HCT116 (cell line): ENCODE data around the gene SLC27A4.

Source experiments
- ELF1 ChIP-seq: IDR thresholded peaks from 2 replicates; pipeline ENCODE4 v1.6.1; 2012; ENCODE audit warnings: low read depth, borderline replicate concordance
- EZH2 ChIP-seq: fragments of 200-600 bp; sonication (generic); IDR thresholded peaks from 2 replicates; pipeline ENCODE4 v1.6.1; 2017; ENCODE audit warnings: antibody characterized with exemption, mixed run types
- EZH2phosphoT487 ChIP-seq: fragments of 200-600 bp; IDR thresholded peaks from 2 replicates; pipeline ENCODE4 v1.6.1; 2018; ENCODE audit warnings: antibody characterized with exemption, borderline replicate concordance
- JUND ChIP-seq: IDR thresholded peaks from 2 replicates; pipeline ENCODE4 v1.6.1; 2012
- POLR2A ChIP-seq: IDR thresholded peaks from 2 replicates; pipeline ENCODE4 v1.7.0; 2011; ENCODE audit warnings: borderline replicate concordance; ENCODE audit not compliant: insufficient read depth, insufficient read length; ENCODE audit errors: extremely low read depth
- POLR2AphosphoS5 ChIP-seq: IDR thresholded peaks from 2 replicates; pipeline ENCODE4 v1.6.1; 2011; ENCODE audit warnings: mild to moderate bottlenecking, low read depth, low read length, moderate library complexity
- SIN3A ChIP-seq: IDR thresholded peaks from 2 replicates; pipeline ENCODE4 v1.6.1; 2012; ENCODE audit warnings: low read depth
- SP1 ChIP-seq: IDR thresholded peaks from 2 replicates; pipeline ENCODE4 v1.6.1; 2012; ENCODE audit warnings: low read depth
- SRF ChIP-seq: IDR thresholded peaks from 2 replicates; pipeline ENCODE4 v1.6.1; 2012; ENCODE audit warnings: low read depth
- TCF7L2 ChIP-seq: IDR thresholded peaks from 2 replicates; pipeline ENCODE4 v1.7.0; 2011; ENCODE audit warnings: borderline replicate concordance, inconsistent platforms; ENCODE audit not compliant: insufficient read depth, insufficient read length; ENCODE audit errors: extremely low read depth
- ZNF274 ChIP-seq: fragments of 200-500 bp; sonication (Bioruptor generic); IDR thresholded peaks from 2 replicates; pipeline ENCODE4 v1.6.1; 2014; ENCODE audit warnings: mild to moderate bottlenecking, low read depth, low read length, inconsistent platforms
- TF ChIP-seq, protein P1 (sequence below), 3 experiments: fragments of 200-600 bp in 1 of 3; sonication (generic) in 1 of 3; IDR thresholded peaks in 2 of 3; conservative IDR thresholded peaks in 1 of 3; 2 replicates each; pipeline ENCODE4 v1.5.1; 2012 to 2017; ENCODE audit warnings: low read depth in 2 of 3, low read length in 2 of 3, antibody characterized with exemption in 1 of 3, borderline replicate concordance in 1 of 3, control low read depth in 1 of 3, mild to moderate bottlenecking in 1 of 3, mixed read lengths in 1 of 3, mixed run types in 1 of 3, moderate library complexity in 1 of 3; ENCODE audit not compliant: insufficient read depth in 1 of 3
- TF ChIP-seq, protein P2 (sequence below): IDR thresholded peaks from 2 replicates; pipeline ENCODE4 v1.6.1; 2012
- TF ChIP-seq, protein P3 (sequence below): IDR thresholded peaks from 2 replicates; pipeline ENCODE4 v1.6.1; 2012; ENCODE audit warnings: low read depth

- no peak for TF ChIP-seq POLR2AphosphoS5
- TF ChIP-seq ZNF274, result no peak
- TF ChIP-seq, protein P1, sequence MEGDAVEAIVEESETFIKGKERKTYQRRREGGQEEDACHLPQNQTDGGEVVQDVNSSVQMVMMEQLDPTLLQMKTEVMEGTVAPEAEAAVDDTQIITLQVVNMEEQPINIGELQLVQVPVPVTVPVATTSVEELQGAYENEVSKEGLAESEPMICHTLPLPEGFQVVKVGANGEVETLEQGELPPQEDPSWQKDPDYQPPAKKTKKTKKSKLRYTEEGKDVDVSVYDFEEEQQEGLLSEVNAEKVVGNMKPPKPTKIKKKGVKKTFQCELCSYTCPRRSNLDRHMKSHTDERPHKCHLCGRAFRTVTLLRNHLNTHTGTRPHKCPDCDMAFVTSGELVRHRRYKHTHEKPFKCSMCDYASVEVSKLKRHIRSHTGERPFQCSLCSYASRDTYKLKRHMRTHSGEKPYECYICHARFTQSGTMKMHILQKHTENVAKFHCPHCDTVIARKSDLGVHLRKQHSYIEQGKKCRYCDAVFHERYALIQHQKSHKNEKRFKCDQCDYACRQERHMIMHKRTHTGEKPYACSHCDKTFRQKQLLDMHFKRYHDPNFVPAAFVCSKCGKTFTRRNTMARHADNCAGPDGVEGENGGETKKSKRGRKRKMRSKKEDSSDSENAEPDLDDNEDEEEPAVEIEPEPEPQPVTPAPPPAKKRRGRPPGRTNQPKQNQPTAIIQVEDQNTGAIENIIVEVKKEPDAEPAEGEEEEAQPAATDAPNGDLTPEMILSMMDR (IDR thresholded peaks at IDR 0.05 in 2 of 3, conservative IDR thresholded peaks at IDR 0.05 in 1 of 3; ENCODE audit: borderline replicate concordance in 1 of 3, insufficient read depth in 1 of 3, low read depth in 2 of 3, low read length in 2 of 3), result no peak
- no peak for TF ChIP-seq EZH2
- no peak for TF ChIP-seq ELF1
- no peak for TF ChIP-seq EZH2phosphoT487
- TF ChIP-seq, protein P2, sequence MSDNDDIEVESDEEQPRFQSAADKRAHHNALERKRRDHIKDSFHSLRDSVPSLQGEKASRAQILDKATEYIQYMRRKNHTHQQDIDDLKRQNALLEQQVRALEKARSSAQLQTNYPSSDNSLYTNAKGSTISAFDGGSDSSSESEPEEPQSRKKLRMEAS, result no peak
- TF ChIP-seq, protein P3, sequence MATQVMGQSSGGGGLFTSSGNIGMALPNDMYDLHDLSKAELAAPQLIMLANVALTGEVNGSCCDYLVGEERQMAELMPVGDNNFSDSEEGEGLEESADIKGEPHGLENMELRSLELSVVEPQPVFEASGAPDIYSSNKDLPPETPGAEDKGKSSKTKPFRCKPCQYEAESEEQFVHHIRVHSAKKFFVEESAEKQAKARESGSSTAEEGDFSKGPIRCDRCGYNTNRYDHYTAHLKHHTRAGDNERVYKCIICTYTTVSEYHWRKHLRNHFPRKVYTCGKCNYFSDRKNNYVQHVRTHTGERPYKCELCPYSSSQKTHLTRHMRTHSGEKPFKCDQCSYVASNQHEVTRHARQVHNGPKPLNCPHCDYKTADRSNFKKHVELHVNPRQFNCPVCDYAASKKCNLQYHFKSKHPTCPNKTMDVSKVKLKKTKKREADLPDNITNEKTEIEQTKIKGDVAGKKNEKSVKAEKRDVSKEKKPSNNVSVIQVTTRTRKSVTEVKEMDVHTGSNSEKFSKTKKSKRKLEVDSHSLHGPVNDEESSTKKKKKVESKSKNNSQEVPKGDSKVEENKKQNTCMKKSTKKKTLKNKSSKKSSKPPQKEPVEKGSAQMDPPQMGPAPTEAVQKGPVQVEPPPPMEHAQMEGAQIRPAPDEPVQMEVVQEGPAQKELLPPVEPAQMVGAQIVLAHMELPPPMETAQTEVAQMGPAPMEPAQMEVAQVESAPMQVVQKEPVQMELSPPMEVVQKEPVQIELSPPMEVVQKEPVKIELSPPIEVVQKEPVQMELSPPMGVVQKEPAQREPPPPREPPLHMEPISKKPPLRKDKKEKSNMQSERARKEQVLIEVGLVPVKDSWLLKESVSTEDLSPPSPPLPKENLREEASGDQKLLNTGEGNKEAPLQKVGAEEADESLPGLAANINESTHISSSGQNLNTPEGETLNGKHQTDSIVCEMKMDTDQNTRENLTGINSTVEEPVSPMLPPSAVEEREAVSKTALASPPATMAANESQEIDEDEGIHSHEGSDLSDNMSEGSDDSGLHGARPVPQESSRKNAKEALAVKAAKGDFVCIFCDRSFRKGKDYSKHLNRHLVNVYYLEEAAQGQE, result no peak
- TF ChIP-seq POLR2A, result no peak
- no peak for TF ChIP-seq SRF
- TF ChIP-seq TCF7L2, result no peak
- TF ChIP-seq SIN3A, result no peak
- no peak for TF ChIP-seq SP1
- TF ChIP-seq JUND, result no peak
Measured at GRCh38 chr9:128372188-128372641, 31.9 kb downstream of the SLC27A4 start.
